Stimulated activated naive CD8-positive, alpha-beta T cell treated with anti-CD3 and anti-CD28 coated beads, Interleukin-15, Interleukin-2, amounts not matched to agents 100 U/mL and 50 U/mL, for 24 hours (primary cell): ENCODE measurements around the gene ACY1.

Source experiments
- ATAC-seq: fragments of 150-1000 bp; cut with Tn5 transposase; one replicate; pipeline ENCODE4 v1.10.0; 2021
- DNase-seq: peaks from one replicate; pipeline ENCODE4 v3.0.0; 2021

Gene ACY1

DNA sequence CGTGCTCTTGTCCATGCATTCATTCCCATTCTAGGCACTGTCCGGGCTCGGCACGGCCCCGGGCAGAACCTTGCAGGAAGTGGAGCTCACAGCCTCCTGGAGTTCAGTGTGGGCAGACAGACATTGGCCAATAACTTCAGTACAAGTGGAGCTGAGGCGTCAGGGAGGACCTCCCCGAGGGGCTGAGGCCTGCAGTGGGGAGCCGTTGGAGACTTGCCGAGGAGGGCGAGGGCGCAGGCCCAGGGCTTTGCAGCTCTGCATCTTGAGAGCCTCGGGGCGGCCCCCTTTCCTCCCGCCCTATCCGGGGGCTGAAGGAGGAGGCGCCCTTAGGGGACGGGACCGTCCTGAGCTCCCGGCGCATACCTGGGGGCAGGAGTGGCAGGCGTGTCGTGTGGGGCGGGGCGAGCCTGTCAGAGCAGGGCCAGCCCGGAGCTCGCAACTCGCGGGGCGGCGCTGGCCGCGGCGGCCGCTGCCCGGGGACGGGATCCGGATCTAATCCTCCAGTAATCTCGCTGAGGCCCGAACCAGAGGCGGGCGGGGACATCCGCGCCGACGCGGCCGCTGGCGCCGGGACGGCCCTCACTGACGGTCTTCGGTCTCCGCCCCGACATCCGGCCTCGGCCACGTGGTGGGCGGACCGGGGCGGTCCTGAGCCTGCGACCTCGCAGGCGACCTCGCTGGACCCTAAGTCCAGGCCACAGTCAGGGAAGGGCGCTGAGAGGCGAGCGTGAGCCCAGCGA lies at the start of gene ACY1:
TSS of gene ACY1 (plus strand) at position 698 of the 740 bp plus-strand sequence. CDS start 530 bp downstream, outside the sequence.
- ATAC-seq (peak; percentile 94), DNase-seq (peak; percentile 89)

DNA sequence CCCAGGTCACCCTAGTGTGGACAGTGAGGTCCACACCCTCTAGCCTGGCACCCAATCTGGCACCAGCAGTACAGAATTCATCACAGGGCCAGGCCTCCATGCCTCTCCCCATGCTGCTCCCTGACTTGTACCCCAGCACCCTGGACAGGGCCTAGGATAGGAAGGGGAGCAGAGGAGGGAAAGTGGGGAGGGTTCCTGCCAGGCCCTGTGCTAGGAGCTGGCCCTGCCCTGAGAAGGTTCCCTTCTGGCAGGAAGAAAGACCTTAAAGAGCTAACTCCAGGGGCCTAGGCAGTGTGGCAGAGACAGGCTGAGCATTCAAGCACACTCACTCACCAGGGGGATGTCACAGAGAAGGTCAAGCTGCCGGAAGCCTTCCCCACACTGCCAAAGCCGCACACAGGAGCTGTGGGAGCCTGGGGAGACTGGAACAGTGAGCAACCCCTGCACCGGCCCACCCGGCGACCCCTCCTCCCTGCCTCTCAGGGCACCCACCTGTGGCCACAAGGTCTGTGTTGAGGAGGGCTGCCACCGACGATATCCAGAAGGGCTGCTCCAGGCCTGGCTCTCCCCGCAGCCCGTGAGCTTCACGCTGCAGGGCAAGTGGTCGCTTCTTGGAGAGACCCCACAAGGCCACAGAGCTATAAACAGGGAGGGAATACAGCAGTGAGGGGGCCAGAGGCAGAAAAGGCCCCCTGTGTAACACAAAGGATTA lies 49.0 kb upstream of the ACY1 start:
- ATAC-seq (no peak), DNase-seq (no peak)

DNA sequence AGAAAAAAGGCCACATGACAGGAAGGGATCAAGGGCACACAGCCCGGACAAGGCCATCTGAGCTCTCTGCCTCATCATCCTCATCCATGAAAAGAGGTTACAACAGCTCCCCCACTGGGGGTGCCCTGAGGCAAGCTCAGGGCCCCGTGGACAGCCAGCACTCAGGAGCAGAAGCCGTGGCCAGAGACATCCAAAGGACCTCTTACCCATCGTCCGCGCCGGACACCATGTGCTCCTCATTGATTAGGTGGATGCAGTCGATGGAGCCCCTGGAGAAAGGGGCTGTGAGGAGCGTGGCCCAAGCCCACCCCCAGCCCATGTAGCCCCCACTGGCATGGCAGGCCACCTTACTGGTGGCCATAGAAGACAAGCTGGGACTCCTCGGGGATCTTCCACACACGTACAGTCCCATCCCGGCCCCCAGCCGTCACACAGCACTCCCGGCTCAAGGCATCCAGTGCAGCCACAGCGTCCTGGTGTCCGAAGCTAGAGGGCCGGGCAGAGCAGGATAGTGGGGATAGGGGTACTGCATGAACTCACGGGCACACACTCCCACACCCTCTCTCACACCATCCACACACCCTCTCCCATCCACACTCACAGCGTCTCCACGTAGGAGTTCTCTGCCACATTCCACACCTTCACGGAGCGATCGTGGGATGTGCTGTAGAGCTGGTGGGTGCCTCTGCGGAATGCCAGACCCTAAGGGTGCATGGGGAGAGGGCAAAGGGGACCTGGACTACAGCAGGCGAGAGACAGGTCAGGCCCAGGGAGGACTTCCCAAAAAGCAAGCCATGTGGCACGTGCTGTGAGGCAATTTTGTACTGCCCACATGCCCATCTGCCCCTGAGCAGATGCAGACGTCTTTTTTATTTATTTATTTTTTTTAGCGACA lies 48.1 kb upstream of the ACY1 start:
- DNase-seq (no peak), ATAC-seq (no peak)

DNA sequence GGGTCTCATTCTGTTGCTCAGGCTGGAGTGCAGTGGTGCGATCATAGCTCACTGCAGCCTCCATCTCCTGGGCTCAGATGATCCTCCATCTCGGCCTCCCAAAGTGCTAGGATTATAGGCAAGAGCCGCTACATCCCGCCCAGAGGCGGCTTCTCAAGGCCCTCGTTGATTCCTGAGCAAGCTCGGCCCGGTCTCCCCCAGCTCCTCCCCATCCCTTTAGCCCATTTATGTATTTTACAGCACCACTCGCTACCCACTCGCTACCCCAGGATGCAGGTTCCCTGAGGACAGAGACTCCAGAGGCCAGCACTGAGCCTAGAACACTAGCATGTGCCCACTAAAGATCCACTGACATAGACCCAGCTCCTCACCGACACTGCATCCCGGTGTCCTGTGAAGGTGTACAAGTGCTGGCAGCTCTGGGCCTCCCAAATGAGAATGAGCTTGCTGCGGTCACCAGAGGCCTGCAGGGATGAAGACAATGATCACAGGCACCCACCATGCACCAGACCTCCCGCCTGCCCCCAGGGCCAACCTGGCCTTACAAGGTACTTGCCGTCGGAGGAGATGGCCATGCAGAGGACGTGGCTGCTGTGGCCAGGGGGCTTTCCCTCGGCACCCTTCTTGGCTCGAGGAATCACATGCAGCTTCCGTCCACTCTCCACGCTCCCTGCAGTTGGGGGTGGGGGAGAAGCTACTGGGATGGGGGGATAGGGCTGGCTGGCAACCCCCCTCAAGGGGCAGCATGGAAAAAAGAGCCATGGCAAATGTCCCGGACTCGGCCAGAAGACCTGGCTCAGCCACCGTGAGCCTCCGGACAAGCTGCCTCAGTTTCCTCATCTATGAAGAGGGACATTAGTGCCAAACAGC lies 47.2 kb upstream of the ACY1 start:
- no peak for ATAC-seq
- DNase-seq, result no peak

DNA sequence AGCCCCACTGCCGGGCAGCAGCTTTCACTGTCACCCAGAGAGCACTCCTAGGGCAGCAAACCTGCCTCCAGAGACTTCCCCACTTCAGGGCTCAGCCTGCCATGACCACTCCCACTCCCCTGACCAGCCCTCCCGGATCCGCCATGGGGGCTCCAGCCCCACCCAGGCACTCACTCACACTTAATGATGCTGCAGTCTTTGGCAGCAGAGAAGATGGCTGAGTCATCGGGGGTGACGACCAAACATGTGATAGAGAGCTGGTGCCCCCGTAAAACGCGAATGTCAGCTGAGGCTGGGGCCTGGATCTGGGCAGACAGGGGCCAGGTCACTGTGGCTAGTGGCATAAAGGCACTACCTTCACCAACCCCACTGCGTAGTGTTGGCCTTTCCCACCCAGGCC lies 46.3 kb upstream of the ACY1 start:
- DNase-seq (no peak), ATAC-seq (no peak)

DNA sequence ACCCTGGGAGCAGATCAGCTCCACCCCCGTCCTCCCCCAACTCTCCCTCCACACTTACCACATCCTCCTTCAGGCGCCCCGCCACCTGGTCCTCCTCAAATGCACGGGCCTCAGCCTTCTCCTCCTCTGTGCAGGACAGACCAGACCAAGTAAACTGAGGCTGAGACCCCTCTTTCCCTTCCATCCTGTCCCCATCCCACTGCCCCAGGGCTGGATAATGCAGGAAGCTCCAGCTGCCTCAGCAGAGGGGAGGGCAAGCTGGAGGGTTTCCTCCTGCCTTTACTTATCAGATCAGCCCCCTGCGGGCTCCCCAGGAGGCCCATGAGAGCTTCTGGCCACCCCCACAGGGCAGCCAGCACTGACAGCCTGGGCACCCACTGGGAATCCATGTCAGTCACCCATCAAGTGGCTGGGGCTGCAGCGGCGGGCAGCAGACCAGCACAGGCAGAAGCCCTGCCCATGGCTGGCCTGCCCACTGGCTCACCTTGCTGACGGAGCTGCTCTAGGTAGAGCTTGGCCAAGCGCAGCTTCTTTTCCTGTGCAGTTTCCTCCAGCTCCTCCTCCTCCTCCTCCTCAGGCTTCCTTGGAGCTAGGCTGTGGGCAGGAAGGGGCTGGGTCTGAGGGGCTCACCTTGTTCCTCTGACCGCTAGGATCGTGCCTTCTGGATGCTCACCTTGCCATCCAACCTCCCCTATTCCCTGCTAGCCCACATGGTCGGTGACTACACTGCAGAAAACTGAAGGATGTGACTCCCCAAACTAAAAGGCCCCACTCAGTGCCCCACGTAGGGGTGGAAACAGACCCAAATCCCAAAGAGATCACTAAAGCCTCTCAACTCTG lies 45.5 kb upstream of the ACY1 start:
- ATAC-seq (no peak), DNase-seq (no peak)

DNA sequence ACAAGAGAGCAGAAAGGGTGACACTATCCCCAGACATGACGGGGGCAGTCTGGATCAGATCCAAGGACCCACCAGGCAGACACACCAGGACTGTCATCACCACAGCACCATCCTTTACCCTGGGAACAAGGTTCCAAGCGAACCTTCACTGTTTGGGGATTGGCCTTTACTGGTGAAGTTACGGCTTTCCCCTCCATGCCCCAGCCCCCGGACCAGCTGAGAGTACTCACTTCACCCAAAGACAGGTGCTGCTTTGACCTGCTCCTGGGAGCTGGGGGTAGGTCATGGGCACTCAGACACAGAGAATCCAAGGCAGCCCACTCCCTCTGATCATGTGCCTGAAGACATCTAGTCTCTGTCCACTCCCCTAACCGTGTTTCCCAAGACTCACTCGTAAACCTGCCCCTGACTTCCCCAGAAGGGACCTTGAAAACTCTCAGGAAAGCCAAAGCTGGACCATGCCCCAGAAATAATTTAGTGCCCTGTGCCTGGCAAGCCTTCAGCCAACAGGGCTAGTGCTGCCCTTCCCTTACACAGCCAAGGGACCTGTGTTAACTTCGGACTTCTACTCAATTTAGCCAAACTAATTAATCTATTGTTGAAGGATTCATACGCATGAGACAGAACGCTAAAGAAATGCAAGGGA lies 44.4 kb upstream of the ACY1 start:
- ATAC-seq (no peak), DNase-seq (no peak)

DNA sequence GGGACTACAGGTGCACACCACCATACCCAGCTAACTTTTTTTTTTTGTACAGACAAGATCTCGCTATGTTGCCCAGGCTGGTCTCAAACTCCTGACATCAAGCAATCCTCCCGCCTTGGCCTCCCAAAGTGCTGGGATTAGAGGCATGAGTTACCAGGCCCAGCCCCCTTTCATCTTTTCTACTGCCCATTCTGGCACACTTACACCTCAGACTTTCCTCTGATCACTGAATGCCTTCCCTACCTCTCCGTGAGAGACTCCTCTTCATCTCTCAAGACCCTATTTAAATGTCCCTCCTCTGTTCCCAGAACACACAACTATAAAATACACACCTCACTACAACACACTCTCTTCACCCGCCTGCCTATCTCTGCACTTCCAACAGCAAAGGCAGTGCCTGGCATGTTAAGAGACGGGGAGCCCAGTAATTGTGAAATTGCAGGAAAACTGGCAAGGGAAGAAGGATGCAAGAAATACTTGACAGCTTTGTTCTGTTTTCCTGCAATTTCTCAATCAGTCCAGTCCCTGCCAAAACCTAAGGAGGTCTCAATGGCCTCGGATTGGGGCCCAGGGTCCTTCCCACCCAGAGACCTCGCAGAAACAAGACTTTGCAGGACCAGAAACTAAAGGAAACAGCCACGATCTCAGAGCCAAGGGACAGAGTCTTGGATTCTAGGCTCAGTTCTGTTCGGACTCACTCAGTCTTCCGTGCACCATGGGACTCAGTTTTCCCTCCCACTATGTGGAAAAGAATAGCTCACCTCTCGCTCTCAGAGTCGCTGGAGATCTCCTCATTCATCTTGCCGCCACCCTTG lies 42.5 kb upstream of the ACY1 start:
- no peak for ATAC-seq

DNA sequence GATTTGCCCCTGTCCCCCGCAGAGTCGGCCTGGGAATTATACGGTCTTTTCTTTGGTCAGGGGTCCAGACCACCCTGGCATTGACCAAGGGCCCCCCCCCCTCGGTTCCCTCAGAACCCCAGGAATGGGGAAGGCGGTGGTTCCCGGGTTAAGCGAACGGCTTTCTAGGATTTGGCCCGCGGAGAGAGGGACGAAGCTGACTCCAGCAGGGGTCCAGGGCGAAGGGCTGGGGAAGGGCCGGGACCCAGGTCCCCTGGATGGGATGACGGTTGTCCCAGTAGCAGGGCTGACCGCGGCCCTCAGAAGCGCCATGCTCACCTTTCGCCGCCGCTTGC lies 41.9 kb upstream of the ACY1 start:
- no peak for ATAC-seq

More for the DNA sequence above, 42.5 kb upstream of the ACY1 start:
- DNase-seq, result no peak

DNA sequence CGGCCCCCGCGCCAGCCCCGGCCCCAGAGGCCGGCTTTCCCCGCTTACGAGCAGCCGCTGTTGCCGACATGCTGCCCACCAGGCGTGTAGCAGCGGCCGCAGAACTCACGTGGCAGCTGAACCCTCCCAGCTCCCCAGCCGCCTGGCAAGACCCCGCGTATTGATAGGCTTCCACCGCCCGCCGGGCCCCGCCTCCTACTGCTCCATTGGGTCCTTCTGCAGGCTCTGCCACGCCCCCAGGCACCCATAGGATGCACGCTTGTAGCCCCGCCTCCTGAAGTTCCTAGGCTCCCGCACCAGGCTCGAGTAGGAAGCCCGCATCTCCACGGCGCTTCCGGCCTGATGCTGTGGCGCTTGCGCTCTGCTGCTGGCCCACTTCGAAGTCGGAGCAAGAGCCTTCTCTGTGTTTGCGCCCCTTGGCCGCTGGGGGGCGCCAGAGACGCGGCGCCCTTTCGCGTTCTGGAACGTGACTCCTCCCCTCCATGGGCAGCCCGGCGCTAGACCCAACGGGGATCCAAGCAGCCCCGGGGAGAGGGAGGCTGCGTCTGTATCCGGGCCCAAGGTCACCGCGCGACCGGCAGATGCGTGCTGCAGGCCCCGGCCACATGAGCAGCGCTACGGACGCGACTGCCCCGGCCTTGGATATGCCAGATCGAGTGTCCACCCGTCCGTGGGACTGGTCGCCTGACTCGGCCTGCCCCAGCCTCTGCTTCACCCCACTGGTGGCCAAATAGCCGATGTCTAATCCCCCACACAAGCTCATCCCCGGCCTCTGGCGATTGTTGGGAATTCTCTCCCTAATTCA lies 41.3 kb upstream of the ACY1 start, which contains the start of the genes PARP3 and RRP9:
TSS of gene PARP3 (plus strand) at position 566 of the 805 bp plus-strand sequence. CDS start 993 bp downstream, outside the sequence.
TSS of gene RRP9 (minus strand) at position 107 of the 805 bp plus-strand sequence. CDS start at position 70, 37 bp downstream.
- ATAC-seq (peak; percentile 93), DNase-seq (peak; percentile 99)

More for the DNA sequence above, 41.9 kb upstream of the ACY1 start:
- DNase-seq, result no peak

DNA sequence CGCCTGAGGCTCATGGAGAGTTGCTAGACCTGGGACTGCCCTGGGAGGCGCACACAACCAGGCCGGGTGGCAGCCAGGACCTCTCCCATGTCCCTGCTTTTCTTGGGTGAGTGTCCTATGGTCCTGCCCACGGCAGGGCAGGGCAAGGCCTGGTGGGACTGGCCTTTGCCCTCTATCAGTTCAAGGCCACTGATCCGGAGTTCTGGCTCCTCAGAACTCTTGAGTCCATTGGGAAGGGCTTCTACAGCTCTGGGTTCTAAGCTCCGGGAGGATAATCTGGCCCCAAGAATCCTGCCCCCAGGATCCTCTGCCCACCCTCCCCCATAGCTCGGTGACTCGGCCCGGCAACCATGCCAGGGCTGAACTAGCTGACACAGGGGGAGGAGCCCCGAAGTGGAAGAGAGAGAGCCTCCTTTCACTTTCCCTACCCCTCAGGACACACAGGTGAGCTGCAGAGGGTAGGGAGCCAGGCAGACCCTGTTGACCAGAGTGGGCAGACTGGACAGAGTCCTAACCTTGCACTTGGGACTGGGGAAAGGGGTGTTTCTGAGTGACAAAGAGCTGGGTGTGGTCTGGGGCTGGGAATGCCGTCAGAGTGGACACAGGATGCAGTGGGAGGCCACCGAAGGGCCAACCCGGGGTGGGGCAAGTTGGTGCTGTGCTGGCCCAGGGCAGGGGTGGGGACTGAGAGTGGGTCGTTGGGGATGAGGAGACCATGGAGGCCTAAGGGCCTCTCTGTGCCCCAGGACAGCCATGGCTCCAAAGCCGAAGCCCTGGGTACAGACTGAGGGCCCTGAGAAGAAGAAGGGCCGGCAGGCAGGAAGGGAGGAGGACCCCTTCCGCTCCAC lies 40.5 kb upstream of the ACY1 start:
- ATAC-seq (peak; percentile 17), DNase-seq (peak; percentile 75)

DNA sequence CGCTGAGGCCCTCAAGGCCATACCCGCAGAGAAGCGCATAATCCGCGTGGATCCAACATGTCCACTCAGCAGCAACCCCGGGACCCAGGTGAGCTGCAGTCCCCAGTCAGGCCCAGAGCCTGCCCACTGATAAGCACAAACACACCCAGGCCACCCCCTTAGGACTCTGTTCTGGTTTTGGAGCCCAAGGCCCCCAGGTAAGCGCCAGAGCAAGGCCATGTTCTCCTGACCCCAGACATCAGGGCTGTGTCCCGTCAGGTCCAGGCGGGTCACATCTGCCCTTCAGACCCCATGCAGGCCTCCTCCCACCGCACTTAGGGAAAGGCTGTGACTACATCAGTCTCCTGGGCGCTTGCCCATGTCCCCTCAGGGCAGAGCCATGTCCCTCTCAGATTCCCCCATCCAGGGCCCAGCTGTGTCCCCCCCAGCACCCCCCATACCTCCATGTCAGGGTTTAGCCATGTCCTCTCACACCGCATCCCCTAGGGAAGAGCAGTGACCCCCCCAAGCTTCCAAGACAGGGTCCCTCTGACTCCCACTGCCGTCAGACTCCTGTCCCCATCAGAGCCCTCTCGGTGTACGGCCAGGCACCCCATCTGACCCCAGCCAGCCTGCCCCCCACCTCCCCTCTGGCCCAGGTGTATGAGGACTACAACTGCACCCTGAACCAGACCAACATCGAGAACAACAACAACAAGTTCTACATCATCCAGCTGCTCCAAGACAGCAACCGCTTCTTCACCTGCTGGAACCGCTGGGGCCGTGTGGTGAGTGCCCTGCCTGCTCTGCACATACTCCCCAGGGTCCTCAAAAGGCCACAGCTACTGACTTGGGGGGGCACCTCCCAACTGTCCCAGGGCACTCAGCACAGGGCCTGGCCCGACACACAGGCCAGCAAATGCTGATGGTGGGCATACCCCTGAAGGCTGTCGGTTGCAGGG lies 39.6 kb upstream of the ACY1 start:
- DNase-seq, result no peak
- ATAC-seq, result no peak

DNA sequence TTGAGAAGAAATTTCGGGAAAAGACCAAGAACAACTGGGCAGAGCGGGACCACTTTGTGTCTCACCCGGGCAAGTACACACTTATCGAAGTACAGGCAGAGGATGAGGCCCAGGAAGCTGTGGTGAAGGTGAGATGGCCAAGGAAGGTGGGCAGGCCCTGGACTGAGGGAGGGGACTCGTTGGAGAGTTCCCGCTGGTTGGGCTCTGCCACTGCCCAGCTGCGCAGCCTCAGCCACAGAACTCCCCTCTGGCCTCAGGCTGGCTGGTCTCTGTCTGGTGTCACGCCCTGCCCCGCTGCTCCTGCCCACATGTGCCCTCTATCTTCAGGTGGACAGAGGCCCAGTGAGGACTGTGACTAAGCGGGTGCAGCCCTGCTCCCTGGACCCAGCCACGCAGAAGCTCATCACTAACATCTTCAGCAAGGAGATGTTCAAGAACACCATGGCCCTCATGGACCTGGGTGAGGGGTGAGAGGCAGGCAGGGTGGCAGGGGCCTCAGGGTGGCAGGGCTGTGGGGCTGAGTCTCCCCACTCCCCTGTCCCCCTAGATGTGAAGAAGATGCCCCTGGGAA lies 38.8 kb upstream of the ACY1 start:
- ATAC-seq, result no peak
- DNase-seq, result no peak

DNA sequence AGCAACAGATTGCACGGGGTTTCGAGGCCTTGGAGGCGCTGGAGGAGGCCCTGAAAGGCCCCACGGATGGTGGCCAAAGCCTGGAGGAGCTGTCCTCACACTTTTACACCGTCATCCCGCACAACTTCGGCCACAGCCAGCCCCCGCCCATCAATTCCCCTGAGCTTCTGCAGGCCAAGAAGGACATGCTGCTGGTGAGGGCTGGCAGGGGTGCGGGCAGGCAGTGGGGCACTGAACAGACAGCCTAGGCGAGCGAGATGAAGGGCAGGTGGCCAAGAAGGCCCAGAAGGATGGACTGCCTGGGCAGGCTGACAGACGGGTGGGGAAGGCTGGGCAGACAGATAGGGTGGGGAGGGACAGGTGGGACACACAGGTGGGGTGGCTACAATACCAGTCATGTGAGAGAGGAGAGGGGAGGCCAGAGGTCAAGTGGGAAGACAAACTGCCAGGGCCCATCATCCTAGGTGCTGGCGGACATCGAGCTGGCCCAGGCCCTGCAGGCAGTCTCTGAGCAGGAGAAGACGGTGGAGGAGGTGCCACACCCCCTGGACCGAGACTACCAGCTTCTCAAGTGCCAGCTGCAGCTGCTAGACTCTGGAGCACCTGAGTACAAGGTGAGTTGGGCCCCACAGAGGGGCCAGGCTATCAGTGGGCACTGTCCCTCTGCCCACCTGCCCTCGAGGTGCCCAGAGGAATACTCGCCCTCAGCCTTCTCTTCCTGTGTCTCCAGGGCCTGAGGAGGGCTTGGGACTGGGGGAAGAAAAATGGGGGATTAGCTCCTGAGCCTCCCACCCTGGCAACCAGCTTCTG lies 38.1 kb upstream of the ACY1 start:
- DNase-seq (no peak), ATAC-seq (no peak)
